ENCODE results near the gene TOE1.

- TF ChIP-seq MAX (IDR thresholded peaks at IDR 0.05) (no peak), CREB1 (IDR thresholded peaks at IDR 0.05; ENCODE audit: low read depth) (no peak), EGR1 (IDR thresholded peaks at IDR 0.05) (no peak), RAD21 (IDR thresholded peaks at IDR 0.05; ENCODE audit: low read depth) (no peak), YY1 (IDR thresholded peaks at IDR 0.05; ENCODE audit: low read depth) (no peak), EP300 (IDR thresholded peaks at IDR 0.05; ENCODE audit: borderline replicate concordance) (no peak), CEBPB (IDR thresholded peaks at IDR 0.05) (no peak), TAF1 (IDR thresholded peaks at IDR 0.05; ENCODE audit: low read depth) (no peak), NFIC (IDR thresholded peaks at IDR 0.05) (no peak), FOXM1 (IDR thresholded peaks at IDR 0.05; ENCODE audit: borderline replicate concordance, low read depth) (no peak)
Measured at GRCh38 chr1:45317166-45317565, 22.8 kb upstream of the TOE1 start.

Data from Ishikawa (cell line).